Ecto neural progenitor cell (in vitro differentiated cells): Measurements from ENCODE around the gene RYR2.
"Not testable (repeated sequence)": the region's sequence is repeated elsewhere in the genome, so short reads cannot be mapped to it uniquely, and the experiment has no call there.

ENCODE experiments used
- DNase-seq: peaks from one replicate; pipeline ENCODE4 v3.0.0-alpha.2; 2018; ENCODE audit warnings: low spot score

Gene RYR2

DNA sequence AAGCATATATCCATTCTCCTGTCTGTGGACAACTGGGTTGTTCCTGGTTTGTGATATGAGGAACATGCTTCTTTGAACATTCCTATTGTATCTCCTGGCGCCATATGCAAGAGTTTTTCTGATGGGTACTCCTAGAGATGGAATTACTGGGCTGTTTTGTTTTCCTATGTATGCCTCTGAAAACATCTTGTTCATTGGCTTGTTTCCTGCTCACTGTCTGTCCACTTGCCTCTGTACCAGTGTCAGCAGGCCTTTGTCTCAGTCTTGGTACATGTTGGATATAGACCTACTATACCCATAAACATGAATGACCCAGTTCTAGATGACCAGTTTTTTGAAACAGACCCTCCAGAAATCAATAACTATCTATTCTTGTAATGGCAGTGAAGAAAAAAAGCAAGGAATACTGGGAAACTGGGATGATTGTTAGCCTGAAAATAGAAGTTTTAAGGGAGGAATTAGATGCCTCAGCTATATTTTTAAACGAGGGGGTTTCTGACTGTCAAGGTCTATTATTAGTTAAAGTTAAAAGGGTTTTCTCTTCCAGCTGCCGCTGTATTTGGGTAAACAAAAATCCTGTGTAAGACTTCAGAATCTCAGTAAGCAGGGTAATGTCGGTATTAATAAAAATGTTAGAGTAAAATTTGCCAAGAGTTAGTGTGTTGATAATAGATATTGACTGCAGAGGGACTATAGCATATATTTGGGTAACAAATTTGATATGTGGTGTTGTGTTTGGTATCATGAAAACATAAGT, 103.6 kb downstream of the RYR2 start:
- DNase-seq, result no peak

DNA sequence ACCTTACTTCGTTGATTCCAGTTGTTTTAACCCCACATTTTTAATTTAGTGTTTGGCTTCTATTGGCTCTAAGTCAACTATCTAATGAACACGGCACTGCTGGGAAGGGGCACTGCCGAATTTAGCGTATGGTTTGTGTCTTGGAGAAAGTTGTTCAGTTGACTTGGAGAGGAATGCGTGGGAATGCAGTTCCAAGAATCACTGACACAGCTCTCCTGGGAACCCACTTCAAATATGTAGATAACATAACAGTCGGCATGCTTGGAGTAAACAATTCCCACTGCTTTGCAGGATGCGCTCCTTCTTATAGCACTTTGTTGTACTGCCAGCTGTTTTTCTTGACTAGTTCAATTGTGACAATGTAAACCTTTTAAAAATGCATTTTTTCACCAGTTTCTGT, 104.3 kb downstream of the RYR2 start:
- no peak for DNase-seq

DNA sequence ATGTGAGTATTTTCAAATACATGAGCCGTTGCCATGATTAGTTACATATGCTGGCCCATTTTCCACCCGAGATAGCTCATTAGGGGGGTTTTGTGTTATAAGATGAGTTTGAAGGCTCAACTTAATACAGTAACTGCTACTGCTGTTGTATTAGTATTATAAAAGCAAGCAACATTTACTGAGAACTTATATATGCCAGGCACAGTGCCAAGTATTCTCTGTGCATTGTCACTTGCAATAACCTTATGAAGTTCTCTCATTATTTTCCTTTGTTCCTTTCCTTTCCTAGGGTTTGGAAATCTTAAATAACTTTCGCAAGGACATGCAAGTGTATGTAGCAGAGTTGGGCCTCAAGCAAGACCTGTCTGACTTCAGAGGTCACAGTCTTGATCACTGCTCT, 107.9 kb downstream of the RYR2 start:
- no peak for DNase-seq

DNA sequence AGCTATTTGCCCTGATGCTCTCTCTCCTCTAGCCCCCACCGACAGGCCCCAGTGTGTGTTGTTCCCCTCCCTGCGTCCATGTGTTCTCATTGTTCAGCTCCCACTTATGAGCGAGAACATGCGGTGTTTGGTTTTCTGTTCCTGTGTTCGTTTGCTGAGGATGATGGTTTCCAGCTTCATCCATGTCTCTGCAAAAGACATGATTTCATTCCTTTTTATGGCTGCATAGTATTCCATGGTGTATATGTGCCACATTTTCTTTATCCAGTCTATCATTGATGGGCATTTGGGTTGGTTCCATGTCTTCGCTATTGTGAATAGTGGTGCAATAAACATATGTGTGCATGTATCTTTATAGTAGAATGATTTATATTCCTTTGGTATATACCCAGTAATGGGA, 110.0 kb downstream of the RYR2 start:
- not testable (repeated sequence) for DNase-seq

DNA sequence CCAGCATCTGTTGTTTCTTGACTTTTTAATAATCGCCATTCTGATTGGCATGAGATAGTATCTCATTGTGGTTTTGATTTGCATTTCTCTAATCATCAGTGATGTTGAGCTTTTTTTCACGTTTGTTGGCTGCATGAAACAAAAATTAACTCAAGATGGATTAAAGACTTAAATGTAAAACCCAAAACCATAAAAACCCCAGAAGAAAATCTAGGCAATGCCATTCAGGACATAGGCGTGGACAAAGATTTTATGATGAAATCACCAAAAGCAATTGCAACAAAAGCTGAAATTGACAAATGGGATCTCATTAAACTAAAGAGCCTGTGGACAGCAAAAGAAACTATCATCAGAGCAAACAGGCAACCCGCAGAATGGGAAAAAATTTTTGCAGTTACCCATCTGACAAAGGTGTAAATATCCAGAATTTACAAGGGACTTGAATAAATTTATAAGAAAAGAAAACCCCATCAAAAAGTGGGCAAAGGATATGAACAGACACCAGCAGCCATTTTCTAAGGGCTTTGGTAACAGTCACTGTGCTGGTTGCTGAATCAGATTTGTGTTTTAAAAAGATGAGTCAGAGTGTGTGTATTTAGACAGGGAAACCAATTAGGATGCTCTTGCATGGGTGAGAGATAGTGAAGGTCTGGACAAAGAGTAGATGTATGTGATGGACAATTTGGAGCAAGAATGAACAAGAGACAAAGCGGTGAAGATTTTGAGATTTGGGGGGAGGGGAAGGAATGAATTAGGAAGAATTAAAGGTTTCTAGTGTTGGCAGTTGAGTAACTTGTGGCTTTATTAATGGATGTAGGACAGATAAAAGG, 110.7 kb downstream of the RYR2 start:
- no peak for DNase-seq

DNA sequence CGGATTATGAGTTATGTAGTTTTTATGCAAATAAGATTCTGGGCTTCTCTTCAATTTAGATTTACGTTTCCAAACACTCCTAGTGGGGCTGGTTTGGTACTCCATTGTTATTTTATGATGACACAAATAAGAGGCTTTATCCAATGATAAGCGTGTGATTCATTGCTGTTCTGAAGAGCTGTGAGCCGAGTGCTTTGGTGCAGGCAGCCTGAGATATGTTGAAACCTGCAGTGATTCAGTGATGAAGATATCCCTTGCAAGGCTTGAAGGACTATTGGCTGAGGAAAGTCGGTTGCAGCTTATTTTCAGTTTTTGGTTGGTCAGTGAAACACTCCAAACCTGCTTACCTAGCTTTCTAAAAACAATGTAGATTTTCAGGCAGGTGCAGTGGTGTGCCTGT, 112.2 kb downstream of the RYR2 start:
- DNase-seq, result no peak

DNA sequence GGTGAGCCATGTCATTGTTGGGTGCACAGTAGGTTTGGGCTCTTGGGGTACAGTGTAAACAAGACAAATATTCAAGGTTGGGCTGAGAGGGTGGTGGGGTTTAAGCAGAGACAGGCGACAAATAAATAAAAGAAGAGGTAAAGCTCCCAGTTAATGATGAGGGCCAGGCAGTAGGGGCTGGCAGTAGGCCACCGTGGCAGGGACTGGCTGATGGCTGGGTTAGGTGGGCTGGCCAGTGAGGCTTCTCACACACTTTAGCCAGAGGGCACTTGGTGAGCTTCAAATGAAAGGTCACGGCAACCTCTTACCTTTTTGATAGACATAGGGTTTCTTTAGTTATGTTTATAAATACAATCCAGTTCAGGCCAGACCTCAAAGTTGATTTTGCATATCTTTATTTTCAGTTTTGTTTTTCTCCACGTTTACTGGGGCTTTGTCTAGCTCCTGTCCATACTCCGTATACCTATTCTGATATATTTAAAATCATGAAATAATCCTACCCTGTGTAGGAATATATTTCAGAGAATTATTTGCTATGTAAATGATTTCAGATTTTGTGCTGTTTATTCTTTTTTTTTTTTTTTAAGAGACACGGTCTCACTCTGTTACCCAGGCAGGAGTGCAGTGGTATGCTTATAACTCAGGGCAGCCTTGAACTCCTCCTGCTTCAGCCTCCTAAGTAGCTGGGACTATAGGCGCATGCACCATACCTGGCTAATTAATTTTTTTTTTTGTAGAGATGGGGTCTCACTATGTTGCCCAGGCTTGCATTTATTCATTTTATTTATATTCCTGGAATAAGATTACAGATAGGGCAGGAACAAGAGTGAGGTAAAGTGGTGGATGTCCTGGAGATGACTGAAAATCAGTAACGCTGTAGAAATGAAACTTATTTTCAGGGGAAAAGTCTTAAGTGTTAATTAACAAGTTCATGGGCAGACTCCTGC, 122.7 kb downstream of the RYR2 start:
- DNase-seq, result no peak

DNA sequence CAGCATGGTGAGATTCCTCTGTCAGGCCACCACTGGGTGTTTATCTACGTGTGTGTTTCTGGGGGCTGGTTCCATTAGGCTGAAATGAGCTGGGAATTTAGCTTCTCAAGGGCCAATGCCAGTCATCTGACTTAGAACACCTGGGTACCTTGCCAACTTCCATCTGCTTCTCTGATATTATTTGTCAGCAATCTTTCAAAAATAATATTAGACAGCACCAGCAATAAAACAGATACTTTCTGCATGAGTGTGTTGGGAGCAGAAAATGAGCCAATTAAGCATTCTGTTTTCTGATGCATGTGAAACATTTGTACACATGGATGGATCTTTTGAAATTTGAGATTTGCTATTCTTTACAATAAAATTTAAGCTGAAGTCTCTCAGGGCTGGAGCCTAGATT, 124.1 kb downstream of the RYR2 start:
- no peak for DNase-seq

DNA sequence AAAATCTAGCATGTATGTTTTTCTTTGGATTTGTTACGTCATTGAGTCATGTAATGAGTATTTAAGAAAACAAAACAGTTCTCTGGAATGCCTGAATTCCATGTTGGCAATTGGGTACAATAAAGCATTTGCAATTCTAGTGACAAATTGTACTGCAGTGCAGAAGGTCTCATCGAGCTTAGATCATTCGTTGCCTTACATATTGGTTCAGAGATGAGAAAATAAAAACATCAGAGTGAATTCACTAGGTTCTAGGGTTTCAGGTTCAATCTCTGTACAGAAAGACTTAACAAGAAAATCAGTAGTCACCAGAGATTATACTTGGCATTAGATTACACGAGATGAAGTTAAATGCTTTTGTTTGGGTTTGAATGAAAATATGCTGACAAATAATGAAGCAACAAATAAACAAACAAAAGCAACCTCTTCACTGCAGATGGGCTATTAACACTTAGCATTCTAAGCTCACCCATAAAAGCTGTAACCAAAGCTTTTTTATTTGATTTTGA, 124.7 kb downstream of the RYR2 start:
- DNase-seq, result no peak

DNA sequence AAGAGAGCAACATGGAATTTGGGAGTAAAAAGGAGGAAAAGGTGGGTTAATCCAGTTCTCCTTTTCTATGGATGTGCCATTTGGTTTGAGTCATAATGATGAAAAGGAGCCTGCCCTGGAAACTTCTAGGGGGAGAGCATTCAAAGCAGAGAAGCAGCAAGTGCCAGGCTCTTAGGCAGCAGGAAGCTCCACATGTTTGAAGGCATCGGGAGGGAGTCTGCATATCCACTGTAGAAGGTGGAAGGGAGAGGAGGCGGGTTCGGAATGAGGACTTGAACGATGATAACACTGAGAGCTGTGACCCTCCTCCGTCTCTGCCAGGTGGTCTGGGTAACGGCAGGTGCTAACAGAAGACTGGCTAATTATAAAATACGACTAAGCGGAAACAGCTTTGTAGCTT, 128.2 kb downstream of the RYR2 start:
- DNase-seq, result no peak

DNA sequence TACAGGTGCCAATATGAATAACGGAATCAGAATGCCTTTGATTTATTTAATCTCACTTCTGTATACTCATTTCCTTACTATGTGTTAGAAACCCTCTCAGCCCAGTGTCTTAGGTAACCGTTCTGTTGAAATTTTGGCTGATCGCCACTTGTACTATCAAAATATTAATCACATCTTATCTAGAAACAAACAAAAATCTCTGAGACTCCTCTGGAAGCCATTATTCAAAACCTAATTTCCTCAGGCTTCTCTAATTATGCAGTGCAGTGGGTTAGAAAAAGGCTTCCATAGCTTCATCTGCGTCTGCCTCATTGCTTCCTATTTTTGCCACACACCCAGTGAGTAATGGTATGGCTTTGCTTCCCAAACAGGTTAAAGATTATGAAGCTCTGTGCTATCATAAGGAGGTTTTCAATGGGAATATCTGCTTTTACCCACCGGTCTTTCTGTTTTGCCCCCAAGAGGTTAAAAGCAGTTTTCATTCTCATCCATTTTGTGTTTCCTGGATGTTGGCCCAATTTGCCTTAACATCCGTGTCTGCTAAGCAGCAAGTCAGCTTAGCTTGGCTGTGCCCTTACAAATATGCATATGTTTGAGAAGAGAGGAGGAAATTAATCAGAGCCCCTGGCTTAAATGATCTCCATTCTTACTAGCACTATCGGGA, 129.6 kb downstream of the RYR2 start:
- DNase-seq, result no peak

DNA sequence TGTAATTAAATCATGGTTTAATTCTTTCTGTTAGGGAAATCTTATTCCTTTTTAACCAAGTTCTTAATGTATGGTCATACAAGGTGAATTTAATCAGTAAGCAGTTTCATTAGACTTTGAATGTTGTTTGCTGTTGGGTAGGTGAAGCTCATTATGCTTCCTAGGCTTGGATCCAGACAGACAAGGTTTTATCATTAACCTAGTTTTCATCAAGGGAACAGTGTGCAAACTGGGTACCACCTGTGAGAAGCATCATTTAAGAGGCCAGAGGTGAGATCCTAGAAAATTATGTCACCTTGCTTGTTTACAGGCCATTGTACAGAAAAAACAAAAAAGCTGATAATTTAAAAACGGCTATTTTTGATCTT, 130.1 kb downstream of the RYR2 start:
- no peak for DNase-seq

DNA sequence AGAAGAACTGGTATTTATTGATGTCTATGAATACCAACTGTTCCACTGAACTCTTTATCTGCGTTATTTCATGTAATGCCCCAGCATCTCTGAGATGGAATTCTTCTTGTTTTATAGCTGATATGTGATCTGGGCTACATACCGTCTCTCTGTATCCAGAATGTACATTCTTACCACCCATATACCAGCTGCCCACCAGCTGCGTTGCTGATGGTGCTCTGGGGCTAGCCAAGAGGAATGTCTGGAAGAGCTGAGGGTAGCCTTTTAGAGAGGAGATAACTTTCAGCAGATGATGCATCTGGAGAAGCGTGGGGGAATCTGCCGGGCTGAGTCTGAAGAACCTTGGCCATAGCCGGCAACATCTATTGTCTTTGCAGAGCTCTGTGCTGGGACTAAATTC, 137.5 kb downstream of the RYR2 start:
- no peak for DNase-seq

DNA sequence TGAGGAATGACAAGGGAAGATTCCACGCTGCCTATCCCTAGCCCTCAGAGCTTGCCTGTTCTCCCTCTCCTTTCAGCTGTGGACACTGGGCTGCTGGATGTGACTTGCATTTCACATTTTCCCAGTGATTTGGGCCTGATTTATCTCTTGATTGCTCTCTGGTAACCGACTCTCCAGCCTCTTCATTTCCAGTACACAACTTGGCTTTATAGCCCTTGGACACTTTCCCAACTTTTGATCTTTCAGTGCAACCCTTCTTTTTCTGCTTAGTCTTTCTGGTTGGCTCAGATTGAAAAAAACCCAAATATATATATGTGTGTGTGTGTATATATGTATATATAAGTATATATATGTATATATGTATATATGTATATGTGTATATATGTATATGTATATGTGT, 138.3 kb downstream of the RYR2 start:
- DNase-seq, result no peak

DNA sequence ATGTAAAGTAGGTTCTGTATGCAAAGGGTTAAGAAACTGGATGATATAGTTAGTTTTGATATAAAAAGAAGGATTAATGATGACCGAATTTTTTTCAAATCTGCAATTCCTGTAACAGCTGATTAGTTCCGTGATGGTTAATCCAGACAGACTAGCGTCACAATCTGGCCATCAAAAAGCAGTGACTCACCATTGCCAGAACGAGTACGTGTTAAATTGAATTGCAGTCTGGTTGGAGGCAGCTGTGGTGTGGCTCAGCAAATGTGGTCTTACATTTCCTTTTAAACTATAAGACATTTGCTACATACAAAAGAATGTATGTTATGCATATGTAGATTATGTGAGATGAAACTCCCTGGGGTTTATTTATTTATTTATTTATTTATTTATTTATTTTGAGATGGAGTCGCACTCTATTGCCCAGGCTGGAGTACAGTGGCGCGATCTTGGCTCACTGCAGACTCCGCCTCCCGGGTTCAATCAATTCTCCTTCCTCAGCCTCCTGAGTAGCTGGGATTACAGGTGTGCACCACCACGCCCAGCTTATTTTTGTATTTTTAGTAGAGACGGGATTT, 139.8 kb downstream of the RYR2 start:
- no peak for DNase-seq

DNA sequence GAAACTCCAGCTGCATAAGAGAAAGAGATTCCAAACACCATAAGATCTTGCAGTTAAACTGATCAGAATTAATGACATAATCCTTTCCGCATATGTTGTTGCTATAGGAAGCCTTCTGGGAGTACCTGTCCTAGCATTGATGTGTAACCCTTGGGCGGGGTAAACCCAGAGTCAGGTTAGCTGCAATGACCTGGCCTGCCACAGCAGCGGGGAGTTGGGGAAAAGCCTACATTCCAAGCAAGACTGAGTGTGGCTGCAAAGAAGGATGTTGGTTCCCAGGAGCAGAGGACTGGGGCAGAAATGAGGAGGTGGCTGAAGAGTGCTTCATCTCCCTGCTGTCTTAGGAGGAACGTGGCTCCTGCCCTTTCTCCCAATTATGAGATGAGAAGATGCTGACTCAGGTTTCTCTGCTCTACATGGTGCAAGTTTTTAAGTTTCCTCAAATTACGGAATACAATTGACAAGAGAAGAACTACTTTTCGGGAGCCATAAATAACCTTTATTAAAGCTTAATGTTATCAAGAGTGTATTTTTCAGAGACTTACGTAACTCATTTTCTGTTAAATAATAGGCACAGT, 142.1 kb downstream of the RYR2 start:
- DNase-seq, result no peak

DNA sequence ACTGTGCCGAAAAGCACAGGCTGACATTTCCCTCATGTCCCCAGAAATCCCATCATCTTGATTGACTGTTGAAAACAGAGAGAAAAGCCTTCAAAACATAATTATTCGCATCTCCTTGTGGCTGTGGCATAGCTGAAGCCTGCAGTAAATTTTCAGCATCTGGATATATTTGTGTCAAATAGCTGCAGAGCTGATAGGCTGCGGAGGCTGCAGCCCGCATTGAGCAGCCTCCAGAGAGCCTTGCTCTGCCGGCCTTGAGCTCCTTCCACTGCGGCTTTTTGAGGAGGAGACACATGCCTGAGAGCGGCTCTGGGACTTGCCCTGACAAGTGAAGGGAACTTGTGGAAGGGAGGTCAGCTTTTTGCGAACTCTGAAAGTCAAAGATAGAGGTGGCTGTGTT, 144.7 kb downstream of the RYR2 start:
- DNase-seq, result no peak

DNA sequence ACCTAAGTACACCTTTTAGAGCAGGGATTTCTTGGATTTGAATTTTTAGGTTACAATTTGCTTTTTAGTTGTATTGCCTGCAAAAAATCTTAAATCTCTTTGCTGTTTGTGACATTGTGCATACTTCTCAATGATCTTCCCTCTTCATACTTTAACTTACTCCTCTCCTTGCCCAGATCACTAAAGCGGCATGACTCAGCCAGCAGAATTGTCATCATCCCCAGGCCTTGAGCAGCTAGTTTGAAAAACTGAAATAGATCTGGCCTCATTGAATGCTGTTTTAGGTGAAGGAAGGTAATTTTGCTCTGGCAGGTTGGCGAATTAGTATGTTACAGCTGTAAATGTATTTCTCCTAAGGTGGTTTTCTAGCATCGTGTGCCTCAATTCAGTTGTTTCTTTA, 145.9 kb downstream of the RYR2 start:
- DNase-seq, result no peak

DNA sequence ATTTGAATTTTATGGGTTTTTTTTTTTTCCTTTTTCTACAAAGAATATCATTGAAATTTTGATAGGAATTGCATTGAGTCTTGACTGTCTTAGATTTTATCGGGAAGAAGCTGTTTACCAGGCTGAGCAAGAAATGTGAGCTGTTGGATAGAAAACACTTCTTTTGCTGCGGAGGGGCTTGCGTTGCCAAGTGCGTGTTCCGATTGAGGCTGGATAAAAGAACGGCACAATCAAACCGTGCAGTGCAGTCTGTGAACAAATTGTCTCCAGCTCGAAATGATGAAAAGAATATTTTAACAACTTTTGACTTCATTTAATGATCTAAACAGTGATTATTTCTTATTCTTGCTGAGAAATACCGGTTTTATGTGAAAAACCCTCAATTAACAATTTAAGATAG, 149.4 kb downstream of the RYR2 start:
- DNase-seq, result no peak

DNA sequence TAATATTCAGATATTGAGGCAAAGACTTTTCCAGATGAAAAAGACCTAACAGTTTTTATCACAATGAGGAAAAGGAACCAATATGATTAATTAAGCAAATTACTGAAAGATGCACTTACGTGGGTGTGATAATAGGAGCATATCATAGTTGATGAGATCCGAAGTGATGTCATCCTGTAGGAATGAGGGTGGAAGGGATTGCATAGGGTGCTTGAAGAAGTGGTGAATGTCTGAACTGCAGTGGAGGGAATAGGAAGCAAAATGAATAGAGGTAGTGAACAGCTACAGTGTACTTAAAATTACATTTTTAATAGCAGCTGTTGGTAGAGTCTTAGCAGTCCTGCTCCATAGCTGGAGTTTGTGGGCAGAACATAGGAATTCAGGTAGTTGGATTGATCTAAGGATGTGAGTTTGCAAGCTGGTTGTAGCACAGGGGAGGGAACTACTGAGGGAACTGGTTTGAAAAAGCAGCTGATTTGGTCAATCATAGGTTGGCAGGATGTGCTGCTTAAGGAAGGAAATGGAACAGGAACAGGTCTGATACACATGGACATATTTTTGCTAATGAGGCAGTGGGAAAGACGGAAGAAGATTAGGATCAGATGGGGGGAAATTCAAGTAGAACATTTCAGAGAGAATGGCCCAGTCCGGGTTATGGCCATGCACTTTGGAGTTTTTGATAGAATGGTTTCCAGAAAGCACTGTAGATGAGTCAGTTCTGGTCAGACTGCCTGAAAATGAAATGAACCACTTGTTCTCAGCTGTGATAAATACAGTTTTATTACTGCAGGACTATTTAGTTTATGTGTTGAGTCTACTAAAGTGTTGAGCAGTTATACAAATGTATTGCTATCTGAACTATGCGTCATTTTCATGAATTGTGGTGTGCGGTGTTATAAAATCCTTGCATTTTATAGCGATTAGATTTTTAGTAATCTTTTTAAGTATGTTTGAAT, 155.8 kb downstream of the RYR2 start:
- no peak for DNase-seq
